Measurements from ENCODE around the gene KCNG3. TPM values are rescaled to one million over a fixed set of nuclear protein-coding genes. Genes with fewer than 3 reads are reported as not detected.

KCNG3 gene
- total and polyA plus RNA-seq, 2 of the 13 experiments (the other 11 are each of a cell fraction or from before 2014, with no cell fraction given) = 2.8 to 4.8 TPM

DNA sequence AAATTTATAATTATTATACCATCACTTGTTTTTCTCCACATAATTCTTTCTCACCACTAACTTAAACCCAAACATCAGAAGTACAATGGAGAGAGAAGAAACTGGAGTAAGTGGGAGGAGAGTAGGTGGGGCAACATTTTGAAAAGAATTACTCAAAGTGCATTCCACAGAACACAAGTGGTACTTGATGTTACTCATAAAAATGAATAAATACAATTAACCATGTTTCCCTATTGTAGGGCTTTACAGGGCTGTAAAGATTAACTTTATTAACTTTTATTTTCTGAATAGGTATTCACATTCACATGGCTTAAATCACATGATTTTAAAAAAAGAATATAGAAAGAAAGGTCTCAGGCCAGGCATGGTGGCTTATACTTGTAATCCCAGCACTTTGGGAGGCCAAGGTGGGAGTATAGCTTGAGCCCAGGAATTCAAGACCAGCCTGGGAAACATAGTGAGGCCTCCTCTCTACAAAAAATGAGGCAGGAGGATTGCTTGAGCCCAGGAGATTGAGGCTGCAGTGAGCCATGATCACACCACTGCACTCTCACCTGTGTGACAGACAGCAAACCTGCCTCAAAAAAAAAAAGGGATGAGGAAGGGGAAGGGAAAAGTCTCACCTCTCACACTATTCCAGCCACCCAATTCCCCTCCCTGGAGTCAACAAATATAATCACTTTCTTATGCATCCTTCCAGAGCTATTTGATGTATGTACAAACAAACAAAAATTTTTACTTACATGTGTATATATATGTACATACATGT lies 47.1 kb downstream of the KCNG3 start (continued):
- TF ChIP-seq AHDC1 (CRISPR knock-in tag; IDR thresholded peaks at IDR 0.05; ENCODE audit: borderline replicate concordance) (no peak), HNF4A (CRISPR knock-in tag; IDR thresholded peaks at IDR 0.05) (no peak), ZNF274 (CRISPR knock-in tag; IDR thresholded peaks at IDR 0.05) (no peak), MXI1 (IDR thresholded peaks at IDR 0.05; ENCODE audit: borderline replicate concordance, low read depth, low read length) (no peak), ZNF574 (CRISPR knock-in tag; IDR thresholded peaks at IDR 0.05) (no peak), ZZZ3 (CRISPR knock-in tag; IDR thresholded peaks at IDR 0.05; ENCODE audit: borderline replicate concordance) (no peak), FOXA3 (CRISPR knock-in tag; IDR thresholded peaks at IDR 0.05) (no peak), HDAC6 (IDR thresholded peaks at IDR 0.05; ENCODE audit: low read depth, low read length) (no peak), SIN3B (IDR thresholded peaks at IDR 0.05; ENCODE audit: low read length) (no peak), RBAK (CRISPR knock-in tag; IDR thresholded peaks at IDR 0.05) (no peak), ELF3 (CRISPR knock-in tag; IDR thresholded peaks at IDR 0.05) (no peak)
- TF ChIP-seq, protein P1, sequence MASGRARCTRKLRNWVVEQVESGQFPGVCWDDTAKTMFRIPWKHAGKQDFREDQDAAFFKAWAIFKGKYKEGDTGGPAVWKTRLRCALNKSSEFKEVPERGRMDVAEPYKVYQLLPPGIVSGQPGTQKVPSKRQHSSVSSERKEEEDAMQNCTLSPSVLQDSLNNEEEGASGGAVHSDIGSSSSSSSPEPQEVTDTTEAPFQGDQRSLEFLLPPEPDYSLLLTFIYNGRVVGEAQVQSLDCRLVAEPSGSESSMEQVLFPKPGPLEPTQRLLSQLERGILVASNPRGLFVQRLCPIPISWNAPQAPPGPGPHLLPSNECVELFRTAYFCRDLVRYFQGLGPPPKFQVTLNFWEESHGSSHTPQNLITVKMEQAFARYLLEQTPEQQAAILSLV (CRISPR knock-in tag; IDR thresholded peaks at IDR 0.05; ENCODE audit: borderline replicate concordance) = no peak
- TF ChIP-seq, protein P2, sequence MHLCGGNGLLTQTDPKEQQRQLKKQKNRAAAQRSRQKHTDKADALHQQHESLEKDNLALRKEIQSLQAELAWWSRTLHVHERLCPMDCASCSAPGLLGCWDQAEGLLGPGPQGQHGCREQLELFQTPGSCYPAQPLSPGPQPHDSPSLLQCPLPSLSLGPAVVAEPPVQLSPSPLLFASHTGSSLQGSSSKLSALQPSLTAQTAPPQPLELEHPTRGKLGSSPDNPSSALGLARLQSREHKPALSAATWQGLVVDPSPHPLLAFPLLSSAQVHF (CRISPR knock-in tag; IDR thresholded peaks at IDR 0.05) = no peak
- TF ChIP-seq, protein P3, sequence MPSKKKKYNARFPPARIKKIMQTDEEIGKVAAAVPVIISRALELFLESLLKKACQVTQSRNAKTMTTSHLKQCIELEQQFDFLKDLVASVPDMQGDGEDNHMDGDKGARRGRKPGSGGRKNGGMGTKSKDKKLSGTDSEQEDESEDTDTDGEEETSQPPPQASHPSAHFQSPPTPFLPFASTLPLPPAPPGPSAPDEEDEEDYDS (CRISPR knock-in tag; IDR thresholded peaks at IDR 0.05) = no peak
